LNCAP (cell line): Measurements from ENCODE around the gene CTSH.

Experiments
- CTCF ChIP-seq: fragments of 450-650 bp; IDR thresholded peaks from 2 replicates; pipeline ENCODE4 v1.5.1; 2017; ENCODE audit warnings: mild to moderate bottlenecking

Gene CTSH

GRCh38 chr15:78974272-78974918 is 29.5 kb upstream of the CTSH start:
- TF ChIP-seq CTCF: no peak

GRCh38 chr15:78969687-78970349 is 25.0 kb upstream of the CTSH start:
- TF ChIP-seq CTCF: no peak

GRCh38 chr15:78968539-78969271 is 23.9 kb upstream of the CTSH start:
- TF ChIP-seq CTCF: no peak

- TF ChIP-seq CTCF: no peak
Measured at GRCh38 chr15:78968114-78968513, 23.3 kb upstream of the CTSH start.

GRCh38 chr15:78960308-78960707 is 15.5 kb upstream of the CTSH start:
- TF ChIP-seq CTCF: no peak

- TF ChIP-seq CTCF: no peak
Measured at GRCh38 chr15:78959360-78959759, 14.5 kb upstream of the CTSH start.

- no peak for TF ChIP-seq CTCF
Measured at GRCh38 chr15:78957416-78958093, 12.7 kb upstream of the CTSH start.
